ENCODE data around the gene SMIM35.

- TF ChIP-seq CTCF (IDR thresholded peaks at IDR 0.05) (no peak), POLR2AphosphoS5 (IDR thresholded peaks at IDR 0.05) (no peak), POLR2A (IDR thresholded peaks at IDR 0.05) (no peak), EP300 (IDR thresholded peaks at IDR 0.05) (no peak)
These were observed 1.8 kb upstream of the SMIM35 start for GRCh38 chr11:118088531-118088930.
